HG02610 (cell line): ENCODE data around the gene PLB1.
"Not testable (repeated sequence)": the region's sequence is repeated elsewhere in the genome, so short reads cannot be mapped to it uniquely, and the experiment has no call there.

Experiments
- ATAC-seq: cut with Tn5 transposase; IDR thresholded peaks from one replicate; pipeline ENCODE4 v1.9.1; 2021; ENCODE audit warnings: mild to moderate bottlenecking, moderate library complexity; ENCODE audit not compliant: unreplicated experiment

PLB1 gene

DNA sequence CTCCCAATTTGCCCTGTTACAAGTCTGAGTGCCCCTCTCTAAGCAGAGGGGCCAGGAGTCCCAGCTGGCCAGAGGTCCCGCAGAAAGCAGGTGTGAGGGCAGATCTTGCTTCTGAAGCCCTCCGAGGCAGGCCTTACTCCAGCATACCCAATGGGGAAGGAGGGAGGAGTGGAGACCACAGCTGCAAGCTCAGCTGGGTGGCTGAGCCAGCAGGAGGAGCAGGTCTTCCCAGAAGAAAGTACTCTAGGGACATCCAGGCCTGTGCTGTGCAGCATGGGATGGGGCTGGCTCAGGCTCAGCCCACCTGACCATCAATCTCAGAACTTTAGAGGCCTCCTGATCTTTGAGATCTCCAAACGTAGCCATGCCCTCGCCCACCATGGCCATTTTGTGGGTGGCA lies 31.3 kb downstream of the PLB1 start:
- ATAC-seq = no peak

GRCh38 chr2:28528206-28528605 lies 32.3 kb downstream of the PLB1 start:
- no peak for ATAC-seq

DNA sequence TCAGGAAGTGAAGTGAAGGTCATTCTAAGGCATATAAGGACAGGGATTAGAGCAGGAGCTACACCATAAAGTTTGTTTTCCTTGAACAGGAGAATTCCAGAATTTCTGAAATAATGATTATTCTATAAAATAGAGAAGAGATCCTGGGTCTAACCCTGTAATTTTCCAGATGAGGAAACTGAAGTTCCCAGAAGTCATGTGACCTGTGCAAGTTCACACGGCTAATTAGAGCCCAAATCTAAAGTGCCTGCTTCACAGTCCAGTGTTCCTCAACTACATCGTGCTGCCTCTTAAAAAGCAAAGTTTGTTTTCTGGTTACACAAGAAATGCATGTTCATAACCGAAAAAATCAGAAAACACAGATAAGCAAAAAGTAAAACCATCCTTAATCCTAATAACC lies 34.9 kb downstream of the PLB1 start:
- no peak for ATAC-seq

DNA sequence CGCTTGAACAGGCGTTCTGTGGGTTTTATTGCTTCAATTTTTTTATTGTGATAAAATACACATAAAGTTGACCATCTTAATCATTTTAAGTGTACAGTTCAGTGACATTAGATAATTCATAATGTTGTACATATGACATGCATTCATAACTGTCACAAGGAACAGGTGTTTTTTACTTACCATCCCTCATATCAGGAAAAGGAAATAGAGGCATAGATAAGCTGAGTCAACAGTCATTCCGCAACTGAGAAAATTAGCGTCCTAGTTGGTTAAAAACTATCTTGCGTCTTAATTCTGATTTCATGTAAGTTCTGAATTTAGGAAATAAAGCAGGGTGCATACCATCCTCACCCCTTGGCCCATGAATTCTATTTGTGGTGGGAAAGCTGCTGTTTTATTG lies 36.5 kb downstream of the PLB1 start:
- ATAC-seq = no peak

DNA sequence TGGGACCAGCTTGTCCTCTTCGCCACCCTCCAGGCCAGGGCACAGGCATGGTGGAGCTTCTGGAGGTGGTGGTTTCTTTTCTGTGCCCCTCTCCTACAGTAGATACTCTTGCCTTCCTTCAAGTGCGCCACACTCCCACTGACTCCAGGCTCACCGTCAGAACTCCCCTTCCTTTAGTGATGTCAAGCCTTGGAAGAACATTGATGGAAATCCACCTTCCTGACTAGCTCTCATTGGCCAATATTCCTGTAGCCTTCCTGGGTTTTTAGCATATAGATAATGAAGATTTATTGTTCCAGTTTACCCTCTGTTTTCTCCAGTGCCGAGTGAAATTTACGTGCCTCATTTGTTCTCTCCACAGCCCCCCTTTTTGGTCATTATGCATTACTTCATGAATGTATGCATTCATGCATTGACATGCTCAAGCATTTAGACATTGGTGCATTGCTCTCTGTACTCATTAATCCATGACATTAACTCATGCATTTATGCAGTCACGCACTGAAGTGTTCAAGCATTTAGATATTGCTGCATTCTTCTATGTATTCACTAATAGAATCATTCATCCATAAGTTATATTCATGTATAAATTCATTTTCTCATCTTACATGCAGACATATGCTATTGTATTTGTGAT lies 37.3 kb downstream of the PLB1 start:
- no peak for ATAC-seq

DNA sequence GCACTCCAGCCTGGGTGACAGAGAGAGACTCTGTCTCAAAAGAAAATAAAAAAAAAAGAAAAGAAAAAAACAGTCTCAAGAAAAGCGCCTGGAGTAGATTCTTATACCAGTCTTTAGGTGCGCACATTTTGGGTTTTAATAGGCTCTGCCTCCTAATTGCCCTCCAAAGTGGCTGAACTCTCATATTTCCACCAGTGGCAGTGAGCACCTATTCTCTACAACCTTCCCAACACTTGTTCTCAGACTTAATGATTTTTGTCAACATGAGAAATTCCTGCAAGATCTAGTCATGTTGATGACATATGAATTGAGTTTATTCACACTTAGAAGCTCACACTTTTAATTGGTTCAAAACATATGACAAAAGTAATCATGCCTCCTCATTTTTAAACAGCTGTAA lies 39.0 kb downstream of the PLB1 start:
- ATAC-seq = no peak

- ATAC-seq = no peak
Observed at GRCh38 chr2:28538134-28538533, 42.3 kb downstream of the PLB1 start.

DNA sequence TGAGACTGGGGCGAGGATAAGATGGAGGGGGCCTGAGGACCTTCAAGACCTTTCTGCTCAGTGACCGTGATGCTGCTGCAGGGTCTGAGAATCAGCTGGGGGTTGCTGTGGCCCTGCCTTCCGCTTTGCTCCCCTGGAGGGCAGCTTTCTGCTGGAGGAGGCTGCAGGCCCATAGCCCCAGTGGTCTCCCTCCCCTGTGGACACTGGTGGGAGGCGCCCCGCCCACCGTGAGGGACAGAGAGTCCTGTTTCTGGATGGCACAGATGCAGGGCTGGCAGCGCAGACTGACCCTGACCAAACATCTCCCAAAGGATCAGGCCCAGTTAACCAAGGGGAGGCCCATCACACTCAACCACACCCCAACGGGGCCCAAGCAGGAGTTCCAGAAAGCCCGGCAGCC lies 42.8 kb downstream of the PLB1 start:
- ATAC-seq = no peak

DNA sequence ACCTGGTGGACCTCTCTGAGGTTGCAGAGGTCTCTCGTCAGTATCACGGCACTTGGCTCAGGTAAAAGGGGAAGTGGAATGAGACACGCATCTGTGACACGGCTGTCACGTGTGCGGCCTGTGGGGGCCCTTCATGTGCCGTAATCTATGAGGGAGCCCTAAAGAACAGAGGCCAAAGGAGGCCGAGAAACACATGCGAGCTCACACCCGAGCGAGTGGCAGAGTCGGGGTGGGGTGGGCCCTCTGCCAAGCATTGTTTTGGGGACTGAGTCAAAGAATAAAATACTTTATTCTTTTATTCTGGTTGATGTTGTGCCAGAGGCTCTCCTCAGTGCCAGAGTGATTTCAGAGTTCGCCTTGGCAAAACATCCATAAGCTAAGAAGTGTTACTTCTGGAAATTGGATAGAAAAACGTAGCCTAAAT lies 43.3 kb downstream of the PLB1 start:
- ATAC-seq = no peak

- no peak for ATAC-seq
Observed at GRCh38 chr2:28543316-28544035, 47.6 kb downstream of the PLB1 start.

DNA sequence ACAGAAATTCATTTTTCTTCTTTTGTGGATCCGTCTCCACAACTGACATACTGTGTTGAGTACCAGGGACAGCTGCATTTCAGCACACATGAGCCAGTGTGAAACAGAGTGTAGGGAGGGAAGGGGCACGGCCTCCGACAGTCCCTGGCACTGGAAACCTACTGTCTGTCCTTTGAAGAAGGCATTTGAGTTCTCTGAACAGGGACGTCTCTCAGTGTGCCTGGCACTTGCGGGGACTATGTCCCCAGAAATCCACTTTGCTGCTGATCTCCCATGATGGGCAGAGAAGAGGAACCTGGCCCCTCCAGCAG lies 48.1 kb downstream of the PLB1 start:
- no peak for ATAC-seq

GRCh38 chr2:28544405-28544921 lies 48.6 kb downstream of the PLB1 start:
- ATAC-seq = no peak

- no peak for ATAC-seq
Observed at GRCh38 chr2:28544922-28545589, 49.2 kb downstream of the PLB1 start.

GRCh38 chr2:28545590-28546200 lies 49.8 kb downstream of the PLB1 start:
- no peak for ATAC-seq

DNA sequence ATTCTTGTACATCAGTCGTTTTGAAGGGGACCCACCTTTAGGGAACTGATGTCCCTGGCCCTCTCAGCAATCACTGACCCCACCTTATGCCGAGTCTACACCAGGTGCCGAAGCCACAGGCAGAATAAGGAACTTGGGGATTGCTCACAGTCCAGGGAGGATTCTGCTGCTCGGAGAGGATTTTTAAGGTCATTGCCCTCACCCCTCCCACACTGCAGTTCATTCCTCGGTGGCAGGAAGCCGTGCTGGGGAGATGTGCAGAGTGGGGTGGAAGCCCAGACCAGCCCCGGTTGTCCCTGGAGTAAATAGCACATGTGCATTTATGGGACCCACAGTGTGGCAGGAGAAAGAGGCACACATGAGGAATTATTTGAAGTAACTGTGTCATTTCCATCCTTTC lies 50.4 kb downstream of the PLB1 start:
- ATAC-seq = no peak

DNA sequence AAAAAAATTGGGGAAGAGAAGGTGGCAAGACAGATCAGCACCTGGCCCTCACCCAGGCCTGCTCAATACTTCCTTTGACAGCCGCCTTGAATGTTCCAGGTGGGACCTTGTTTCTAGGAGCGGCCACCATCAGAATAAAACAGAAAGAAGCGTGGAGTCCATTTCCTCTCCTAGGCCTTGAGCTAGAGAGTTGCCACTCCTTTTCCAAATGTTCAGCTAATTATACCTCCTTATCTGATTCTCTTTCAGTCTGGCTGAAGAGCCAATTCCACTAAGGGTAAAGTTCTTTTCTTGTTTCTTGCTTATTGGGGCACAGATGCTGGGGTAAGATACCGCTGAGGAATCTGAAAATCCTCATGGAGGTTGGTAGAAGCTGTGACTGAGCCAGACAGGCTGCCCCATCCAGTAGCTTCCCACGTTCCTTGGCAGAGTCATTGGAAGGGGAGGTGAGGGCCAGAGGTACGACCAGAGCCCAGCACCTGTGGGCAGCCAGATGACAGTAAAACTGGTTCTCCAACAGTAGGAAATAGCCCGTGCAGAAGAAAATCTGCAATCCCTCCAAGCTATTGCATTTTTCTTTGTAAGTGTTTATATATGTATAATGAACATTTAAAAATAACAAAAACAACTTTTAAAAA lies 51.5 kb downstream of the PLB1 start:
- no peak for ATAC-seq

DNA sequence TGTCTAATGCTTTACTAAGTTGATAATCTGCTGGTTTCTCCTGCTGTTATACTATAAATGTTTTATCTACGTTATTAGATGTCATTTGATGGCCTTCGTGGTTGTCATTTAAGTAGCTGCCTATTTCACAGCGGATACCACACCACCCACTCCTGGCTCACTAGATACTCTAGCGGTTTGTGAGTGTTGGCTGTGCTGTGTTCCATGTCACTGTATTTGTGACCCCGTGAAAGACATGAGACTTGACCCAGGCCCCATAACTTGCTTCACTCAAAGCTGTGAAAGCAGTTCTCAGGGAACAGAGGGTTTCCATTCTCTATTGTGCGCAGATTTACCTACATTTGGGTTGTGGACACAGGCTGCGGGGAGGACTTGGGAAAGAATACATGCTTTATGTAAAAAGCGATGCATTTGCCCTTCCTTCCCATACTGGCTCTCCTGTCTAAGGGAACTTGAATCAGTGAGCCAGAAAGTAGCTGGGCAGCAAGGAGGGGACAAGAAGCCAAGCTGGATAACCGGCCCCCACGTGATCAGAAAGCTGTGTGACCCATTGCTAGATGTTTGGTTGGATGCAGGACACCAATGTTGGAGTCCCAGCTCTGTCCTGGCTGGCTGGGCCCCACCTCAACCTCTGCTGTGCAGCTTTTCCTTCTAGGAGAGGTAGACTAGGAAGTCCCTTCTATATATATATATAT lies 52.2 kb downstream of the PLB1 start:
- no peak for ATAC-seq

- ATAC-seq = not testable (repeated sequence)
Observed at GRCh38 chr2:28550345-28550744, 54.5 kb downstream of the PLB1 start.

DNA sequence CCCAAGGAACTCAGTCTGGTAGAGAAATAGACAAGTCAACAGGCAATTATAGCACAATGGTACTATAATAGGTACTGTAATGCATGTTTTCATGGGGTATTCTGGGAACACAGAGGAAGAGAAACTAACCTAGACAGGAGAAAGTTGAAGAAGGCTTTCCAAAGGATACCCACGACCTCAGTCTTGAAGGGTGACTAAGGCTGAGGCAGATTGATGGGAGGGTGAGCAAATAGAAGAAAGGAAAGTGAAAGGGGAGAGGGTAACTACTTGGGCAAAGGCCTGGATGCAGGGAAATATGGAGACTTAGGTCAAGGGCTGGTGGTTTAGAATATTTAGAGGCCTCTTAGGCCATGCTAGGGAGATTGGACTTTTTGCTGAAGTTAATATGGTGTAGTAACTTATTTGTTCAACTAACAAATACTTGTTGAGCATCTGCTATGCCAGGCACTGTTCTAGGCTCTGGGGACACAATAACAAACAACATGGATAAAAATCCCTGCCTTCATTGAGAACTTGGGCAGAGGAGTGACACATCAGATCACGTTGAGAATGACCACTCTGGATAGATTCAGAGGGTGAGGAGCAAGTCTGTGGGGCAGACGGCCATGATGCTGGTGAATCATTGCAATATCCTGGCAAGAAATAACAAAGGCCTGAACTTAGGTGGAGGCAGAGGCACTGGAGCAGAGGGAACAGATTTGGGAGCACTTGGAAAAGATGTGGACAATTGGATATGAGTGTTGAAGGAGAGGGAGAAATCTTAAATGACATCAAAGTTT lies 56.4 kb downstream of the PLB1 start:
- no peak for ATAC-seq

DNA sequence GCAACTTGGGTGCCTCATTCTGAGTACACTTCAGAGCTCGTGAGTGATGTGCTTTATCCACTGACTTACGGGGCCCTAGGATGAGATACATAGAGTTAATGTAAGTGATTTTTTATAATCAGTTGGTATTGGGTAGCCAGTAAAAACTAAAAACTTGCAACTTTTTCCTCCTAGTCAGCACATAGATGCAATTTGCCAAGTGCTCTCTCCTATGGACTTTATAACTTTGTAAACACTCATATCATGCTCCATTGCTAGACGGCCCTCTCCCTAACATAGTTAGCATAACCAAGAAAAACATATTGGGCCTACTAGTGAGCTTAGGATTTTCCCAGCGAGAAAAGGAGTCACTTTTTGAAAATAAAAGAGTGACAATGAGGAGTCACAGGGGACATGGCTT lies 60.4 kb downstream of the PLB1 start:
- no peak for ATAC-seq
